ENCODE measurements around the gene NR2F6. TPM values are rescaled to one million over a fixed set of nuclear protein-coding genes. Genes with fewer than 3 reads are reported as not detected.
A peak's percentile ranks its signal among the peaks of the same experiment; 100 is the strongest.

The NR2F6 gene
- total RNA-seq, 2 donors from 2014 or later: 129 to 195 TPM

- Histone ChIP-seq H3K9me3 (no peaks in the 10 kb centered on the region), H3K36me3 (peaks cover 9% of the 10 kb centered on the region), H3K27me3 (no peaks in the 10 kb centered on the region), H3K27ac (peak overlapping the region; percentile 85), H3K4me1 (peaks cover 31% of the 10 kb centered on the region), H3K9ac (ENCODE audit: low read depth in 2 of 2, low read length in 2 of 2) (peak overlapping the region; percentile 67 to 79), H3K4me3 (peak overlapping the region; percentile 60)
- intact Hi-C loops (cut with DNase I): no loop called here
- peak; percentile 68 for DNase-seq
- TF ChIP-seq, protein P1, sequence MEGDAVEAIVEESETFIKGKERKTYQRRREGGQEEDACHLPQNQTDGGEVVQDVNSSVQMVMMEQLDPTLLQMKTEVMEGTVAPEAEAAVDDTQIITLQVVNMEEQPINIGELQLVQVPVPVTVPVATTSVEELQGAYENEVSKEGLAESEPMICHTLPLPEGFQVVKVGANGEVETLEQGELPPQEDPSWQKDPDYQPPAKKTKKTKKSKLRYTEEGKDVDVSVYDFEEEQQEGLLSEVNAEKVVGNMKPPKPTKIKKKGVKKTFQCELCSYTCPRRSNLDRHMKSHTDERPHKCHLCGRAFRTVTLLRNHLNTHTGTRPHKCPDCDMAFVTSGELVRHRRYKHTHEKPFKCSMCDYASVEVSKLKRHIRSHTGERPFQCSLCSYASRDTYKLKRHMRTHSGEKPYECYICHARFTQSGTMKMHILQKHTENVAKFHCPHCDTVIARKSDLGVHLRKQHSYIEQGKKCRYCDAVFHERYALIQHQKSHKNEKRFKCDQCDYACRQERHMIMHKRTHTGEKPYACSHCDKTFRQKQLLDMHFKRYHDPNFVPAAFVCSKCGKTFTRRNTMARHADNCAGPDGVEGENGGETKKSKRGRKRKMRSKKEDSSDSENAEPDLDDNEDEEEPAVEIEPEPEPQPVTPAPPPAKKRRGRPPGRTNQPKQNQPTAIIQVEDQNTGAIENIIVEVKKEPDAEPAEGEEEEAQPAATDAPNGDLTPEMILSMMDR (IDR thresholded peaks at IDR 0.05): no peak
Observed at GRCh38 chr19:17235971-17236777, 9.5 kb downstream of the NR2F6 start.

- intact Hi-C loops (cut with DNase I): no loop called here
- peaks cover 26% of the 10 kb centered on the region for H3K4me1 ChIP-seq
- H3K4me3 ChIP-seq: peak overlapping the region; percentile 60
- peak overlapping the region; percentile 67 to 79 for H3K9ac ChIP-seq (ENCODE audit: low read depth in 2 of 2, low read length in 2 of 2)
- TF ChIP-seq, protein P1 (IDR thresholded peaks at IDR 0.05): no peak
- DNase-seq: peak; percentile 68
- peak overlapping the region; percentile 85 for H3K27ac ChIP-seq
- no peaks in the 10 kb centered on the region for H3K9me3 ChIP-seq
- peaks cover 9% of the 10 kb centered on the region for H3K36me3 ChIP-seq
- no peaks in the 10 kb centered on the region for H3K27me3 ChIP-seq
Observed at GRCh38 chr19:17235300-17235970, 10.3 kb downstream of the NR2F6 start.

DNA sequence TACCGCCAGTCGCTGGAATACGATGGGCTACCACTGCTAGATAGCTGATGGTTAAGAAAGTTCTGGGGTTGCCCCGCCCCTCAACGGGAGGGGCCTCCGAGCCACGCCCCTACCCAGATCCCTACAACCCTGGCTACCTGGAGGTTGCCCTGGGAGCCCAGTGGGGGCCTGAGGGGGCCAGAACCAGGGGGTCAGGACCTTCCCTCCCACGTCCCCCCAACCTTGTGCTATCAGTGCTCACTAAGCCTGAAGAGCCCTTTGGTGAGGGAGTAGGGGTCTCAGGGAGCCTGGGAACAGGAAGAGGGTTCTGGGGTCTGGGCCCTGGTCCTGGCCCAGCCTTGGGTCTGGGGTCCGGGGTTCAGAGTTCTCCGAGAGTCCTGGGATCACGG lies 10.8 kb downstream of the NR2F6 start:
- H3K4me1 ChIP-seq: peaks cover 21% of the 10 kb centered on the region
- H3K9ac ChIP-seq (ENCODE audit: low read depth in 2 of 2, low read length in 2 of 2): peak overlapping the region; percentile 28 to 79

GRCh38 chr19:17232258-17232657 lies 13.5 kb downstream of the NR2F6 start:
- TF ChIP-seq, protein P1 (IDR thresholded peaks at IDR 0.05): no peak
- H3K4me1 ChIP-seq: peaks cover 17% of the 10 kb centered on the region
- H3K4me3 ChIP-seq: no peak overlapping the region
- peaks cover 9% of the 10 kb centered on the region for H3K36me3 ChIP-seq
- no peaks in the 10 kb centered on the region for H3K27me3 ChIP-seq
- no peak overlapping the region for H3K9ac ChIP-seq (ENCODE audit: low read depth in 2 of 2, low read length in 2 of 2)
- no peak overlapping the region for H3K27ac ChIP-seq
- intact Hi-C loops (cut with DNase I): no loop called here
- no peak for DNase-seq
- H3K9me3 ChIP-seq: no peaks in the 10 kb centered on the region

More for the DNA sequence above, 10.8 kb downstream of the NR2F6 start:
- TF ChIP-seq, protein P1 (IDR thresholded peaks at IDR 0.05): no peak
- H3K4me3 ChIP-seq: peak overlapping the region; percentile 60
- intact Hi-C loops (cut with DNase I): no loop called here
- H3K27ac ChIP-seq: peak overlapping the region; percentile 85
- H3K36me3 ChIP-seq: peaks cover 9% of the 10 kb centered on the region
- H3K9me3 ChIP-seq: no peaks in the 10 kb centered on the region
- no peaks in the 10 kb centered on the region for H3K27me3 ChIP-seq
- DNase-seq: peak; percentile 81

DNA sequence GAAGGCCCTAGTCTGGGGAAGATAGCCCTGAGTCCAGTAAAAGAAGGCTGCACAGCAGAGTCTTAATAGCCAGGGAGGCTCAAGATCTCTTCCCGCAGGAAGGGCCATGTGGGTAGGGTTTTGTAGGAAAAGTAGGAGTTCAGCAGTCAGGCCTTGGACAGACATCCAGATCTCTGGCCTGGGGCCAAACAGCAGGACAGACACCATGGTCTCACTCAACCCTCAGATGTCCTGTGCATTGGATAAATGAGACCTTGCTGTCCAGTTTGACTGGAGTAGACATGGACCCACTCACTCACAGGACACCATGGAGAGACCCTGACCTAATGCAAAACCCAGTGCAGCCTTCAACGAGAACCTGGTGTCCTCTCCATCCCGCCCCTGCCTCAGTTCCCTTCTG lies 15.8 kb downstream of the NR2F6 start:
- Histone ChIP-seq H3K27ac (no peak overlapping the region), H3K36me3 (peaks cover 9% of the 10 kb centered on the region), H3K9me3 (no peaks in the 10 kb centered on the region), H3K27me3 (no peaks in the 10 kb centered on the region), H3K4me3 (no peak overlapping the region), H3K4me1 (peaks cover 3% of the 10 kb centered on the region), H3K9ac (ENCODE audit: low read depth in 2 of 2, low read length in 2 of 2) (no peak overlapping the region)
- DNase-seq: no peak
- TF ChIP-seq, protein P1 (IDR thresholded peaks at IDR 0.05): no peak
- intact Hi-C loops (cut with DNase I): no loop called here
